RKO (cell line): ENCODE results near the gene SLC28A1.

Source experiments
- DNase-seq: peaks from one replicate; pipeline ENCODE4 v3.0.0-alpha.2; 2016; ENCODE audit warnings: low spot score

Gene SLC28A1

DNA sequence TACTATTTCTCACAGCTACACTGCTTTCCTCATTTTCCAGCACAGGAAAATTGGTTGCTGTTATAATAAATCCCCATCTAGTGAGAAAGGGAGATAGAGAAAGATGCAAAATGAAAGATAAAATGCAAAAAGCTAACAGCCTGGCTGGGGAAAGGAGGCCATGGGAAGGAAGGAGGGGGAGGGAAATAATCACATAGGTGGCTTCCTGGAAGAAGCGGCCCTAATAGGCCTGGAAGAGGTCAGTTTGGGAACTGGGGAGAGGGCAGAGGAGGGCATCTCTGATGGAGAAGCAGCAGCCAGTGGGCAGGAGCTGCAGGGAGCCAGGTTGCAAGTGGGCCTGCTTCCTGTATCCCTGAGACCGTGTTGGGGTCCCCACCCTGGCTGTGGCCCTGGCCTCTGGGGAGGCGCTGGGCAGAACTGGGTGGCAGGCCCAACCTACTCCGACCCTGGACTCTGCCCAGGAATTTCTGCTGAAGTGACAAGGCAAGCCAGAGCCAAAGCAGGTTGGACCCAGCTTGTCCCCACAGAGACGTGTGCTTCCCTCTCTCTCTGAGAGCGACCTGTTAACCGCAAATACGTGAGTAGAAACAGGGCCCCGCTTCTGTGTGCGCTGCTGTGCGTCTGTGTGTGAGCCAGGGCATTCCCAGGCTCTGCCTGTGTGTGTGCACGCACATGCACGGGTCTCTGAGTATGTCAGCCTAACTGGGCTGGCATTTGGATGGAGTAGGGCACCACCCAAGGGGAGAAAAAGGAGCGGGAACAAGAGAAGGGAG lies 1.9 kb downstream of the SLC28A1 start:
- no peak for DNase-seq

- no peak for DNase-seq
Measured at GRCh38 chr15:84886984-84887299, 2.5 kb downstream of the SLC28A1 start.

DNA sequence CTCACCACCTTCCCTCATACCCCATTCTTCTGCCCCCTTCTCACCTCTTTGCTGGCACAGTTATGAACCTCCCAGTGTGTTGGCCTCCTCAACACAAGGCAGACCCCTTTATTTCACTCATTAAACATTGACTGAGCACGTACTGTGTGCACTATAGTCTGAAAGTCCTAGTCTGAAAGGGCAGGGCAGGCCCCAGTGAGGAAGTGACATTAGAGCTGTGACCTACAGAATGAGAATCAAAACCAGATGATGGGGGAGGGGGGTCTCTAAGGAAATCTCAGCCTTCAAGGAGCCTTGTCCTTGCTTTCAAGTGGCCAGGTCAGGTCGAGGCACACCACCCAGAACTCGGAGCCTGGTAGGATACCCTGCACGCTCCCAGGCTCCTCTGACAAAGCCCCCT lies 3.5 kb downstream of the SLC28A1 start:
- DNase-seq = no peak

GRCh38 chr15:84888639-84889038 lies 4.2 kb downstream of the SLC28A1 start:
- no peak for DNase-seq

- DNase-seq = no peak
Measured at GRCh38 chr15:84889313-84889990, 5.0 kb downstream of the SLC28A1 start.

DNA sequence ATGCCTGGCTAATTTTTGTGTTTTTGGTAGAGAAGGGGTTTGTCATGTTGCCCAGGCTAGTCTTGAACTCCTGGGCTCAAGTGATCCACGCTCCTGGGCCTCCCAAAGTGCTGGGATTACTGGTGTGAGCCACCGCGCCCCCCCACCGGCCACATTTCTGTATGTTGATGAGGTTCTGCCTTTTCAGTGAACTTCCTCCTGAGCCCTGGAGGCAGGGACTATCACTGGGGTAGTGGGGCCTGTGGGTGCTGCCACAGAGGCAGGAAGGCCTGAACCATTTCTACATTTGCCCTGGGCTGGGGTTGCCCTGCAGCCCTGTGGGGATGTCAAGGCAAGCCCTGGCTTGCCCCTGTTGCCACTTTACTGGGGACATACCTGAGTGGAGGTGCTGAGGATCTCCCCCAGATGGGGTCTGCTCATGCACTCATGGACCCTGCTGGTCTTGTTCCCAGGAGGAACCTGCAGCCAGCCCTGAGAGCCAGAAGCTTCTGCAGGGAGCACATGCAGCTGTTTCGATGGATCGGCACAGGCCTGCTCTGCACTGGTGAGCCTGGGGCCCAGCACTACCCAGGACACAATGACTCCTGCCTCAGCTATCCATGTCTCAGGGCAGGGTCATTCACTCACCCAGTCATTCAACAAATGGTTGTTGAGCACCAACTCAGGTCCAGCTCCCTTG lies 5.7 kb downstream of the SLC28A1 start:
- DNase-seq = no peak

- no peak for DNase-seq
Measured at GRCh38 chr15:84890670-84891162, 6.3 kb downstream of the SLC28A1 start.

DNA sequence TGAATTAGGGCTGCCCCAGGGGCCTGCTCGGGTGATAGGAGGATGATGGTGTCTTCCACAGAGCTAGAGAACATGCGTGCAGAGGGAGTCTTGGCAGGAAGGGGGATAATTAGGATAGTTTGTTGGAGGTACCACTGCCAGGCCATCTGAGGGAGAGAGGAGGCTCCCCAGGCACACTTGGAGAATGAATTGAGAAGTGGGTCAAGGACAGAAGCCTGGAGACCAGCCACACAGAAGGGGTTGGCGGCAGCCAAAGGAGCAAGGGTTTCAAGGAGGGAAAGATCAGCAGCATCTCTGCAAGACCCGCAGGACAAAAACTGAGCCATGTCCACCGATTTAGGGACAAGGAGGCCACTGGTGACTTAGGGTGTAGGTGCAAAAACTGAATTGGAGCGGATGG lies 6.9 kb downstream of the SLC28A1 start:
- DNase-seq = no peak

- no peak for DNase-seq
Measured at GRCh38 chr15:84892786-84893307, 8.4 kb downstream of the SLC28A1 start.

GRCh38 chr15:84893607-84894006 lies 9.1 kb downstream of the SLC28A1 start:
- DNase-seq = no peak

GRCh38 chr15:84894736-84895425 lies 10.4 kb downstream of the SLC28A1 start:
- no peak for DNase-seq

- DNase-seq = no peak
Measured at GRCh38 chr15:84898761-84899160, 14.3 kb downstream of the SLC28A1 start.

DNA sequence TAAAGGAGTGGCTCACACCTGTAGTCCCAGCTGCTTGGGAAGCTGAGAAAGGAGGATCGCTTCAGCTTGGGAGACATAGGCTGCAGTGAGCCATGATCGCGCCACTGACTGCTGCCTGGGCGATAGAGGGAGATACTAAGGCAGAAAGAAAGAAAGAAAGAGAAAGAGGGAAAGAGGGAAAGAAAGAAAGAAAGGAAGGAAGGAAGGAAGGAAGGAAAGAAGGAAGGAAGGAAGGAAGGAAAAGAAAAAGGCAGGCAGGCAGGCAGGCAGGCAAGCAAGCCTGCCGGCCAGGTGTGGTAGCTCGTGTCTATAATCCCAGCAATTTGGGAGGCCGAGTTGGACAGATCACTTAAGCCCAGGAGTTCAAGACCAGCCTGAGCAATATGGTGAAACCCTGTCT lies 15.3 kb downstream of the SLC28A1 start:
- DNase-seq = no peak

GRCh38 chr15:84901540-84901939 lies 17.1 kb downstream of the SLC28A1 start:
- no peak for DNase-seq

- no peak for DNase-seq
Measured at GRCh38 chr15:84903751-84904150, 19.3 kb downstream of the SLC28A1 start.

DNA sequence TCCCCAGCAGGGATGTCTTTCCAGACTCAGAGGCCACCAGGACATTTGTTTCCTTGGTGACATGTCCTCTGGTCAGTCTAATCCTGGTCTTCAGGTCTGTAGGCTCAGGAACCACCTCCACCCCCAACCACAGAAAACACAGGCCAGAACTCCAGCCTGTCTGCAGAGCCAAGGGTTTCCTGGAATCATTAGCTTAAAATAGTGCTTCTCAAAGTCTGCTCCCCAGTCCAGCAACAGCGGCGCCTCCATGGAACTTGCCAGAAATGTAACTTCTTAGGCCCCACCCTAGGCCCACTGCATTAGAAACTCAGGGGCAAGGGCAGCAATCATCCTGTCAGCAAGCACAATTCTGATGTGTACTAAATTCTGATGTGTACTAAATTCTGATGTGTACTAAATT lies 20.0 kb downstream of the SLC28A1 start:
- no peak for DNase-seq

DNA sequence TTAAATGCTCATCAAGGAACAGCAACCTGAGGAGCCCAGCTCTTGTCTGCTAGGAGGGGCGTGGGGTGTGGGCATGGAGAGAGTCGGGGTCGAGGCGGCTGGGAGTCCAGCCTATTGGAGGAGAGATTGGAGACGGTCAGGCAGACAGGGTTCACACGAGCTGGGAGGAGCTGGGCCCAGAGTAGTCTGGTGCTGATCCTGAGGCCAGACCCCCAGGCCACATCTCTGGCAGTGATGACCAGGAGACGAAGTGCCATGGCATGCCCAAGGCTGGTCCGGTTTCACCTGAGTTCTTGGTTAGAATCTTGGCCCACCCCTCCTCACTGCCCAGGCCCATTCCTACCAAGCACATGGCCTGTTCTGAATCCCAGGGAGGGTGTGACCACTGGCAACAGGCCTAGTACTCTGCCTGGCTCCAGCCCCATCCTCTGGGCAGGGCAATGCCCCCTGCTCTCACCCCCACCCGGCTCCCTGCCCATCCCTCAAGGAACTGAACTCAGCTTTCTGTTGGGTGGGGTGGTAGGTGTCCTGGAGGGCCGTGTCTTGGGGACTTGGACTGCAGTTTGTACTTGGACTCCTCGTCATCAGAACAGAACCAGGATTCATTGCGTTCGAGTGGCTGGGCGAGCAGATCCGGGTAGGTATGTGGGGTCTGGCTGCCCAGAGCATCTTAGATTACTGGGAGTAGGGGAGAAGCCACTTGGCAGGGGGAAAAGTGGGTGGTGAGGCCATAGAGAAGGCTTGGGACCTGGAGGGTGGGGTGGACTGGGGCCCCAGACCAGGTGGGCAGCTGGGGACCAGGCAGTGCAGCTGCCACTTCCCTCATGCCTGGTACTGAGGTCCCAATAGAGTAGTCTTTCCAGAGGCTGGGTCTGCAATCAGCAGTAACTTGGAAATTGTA lies 20.8 kb downstream of the SLC28A1 start:
- DNase-seq = no peak

- no peak for DNase-seq
Measured at GRCh38 chr15:84907731-84908130, 23.3 kb downstream of the SLC28A1 start.

DNA sequence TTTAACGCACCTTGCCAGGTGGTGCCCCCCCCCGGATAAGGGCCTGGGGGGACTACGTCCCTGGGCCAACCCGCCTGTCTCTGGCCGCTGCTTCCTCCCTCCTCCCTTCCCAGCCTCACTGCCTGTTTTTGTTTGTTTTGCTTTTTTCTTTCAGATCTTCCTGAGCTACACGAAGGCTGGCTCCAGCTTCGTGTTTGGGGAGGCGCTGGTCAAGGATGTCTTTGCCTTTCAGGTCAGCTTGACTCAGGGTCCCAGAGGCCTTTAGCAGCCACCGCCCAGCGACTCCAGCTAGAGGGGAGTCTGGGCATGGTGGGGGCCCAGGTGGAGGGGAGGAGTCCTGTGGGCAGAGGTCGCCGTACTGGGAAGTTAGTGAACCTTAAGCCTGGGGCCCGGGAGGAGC lies 24.1 kb downstream of the SLC28A1 start:
- no peak for DNase-seq

DNA sequence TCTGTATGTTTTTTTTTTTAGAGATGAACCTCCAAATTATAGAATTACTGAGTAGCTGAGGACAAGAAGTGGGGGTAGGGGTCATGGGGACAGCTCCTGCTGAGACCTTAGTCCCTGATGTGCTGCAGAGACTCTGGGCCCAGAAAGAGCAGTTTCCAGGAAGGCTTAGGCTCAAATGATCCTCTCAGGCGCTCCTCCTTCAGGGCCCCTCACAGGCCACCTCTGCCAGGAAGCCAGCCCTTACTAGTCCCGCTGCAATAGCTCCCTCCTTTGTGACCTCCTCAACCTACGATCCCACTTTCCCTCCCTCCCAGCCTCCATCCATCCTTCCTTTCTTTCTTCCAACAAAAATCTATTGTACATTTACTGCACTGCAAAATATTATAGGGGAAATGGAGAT lies 24.6 kb downstream of the SLC28A1 start:
- DNase-seq = no peak

GRCh38 chr15:84909782-84910181 lies 25.3 kb downstream of the SLC28A1 start:
- DNase-seq = no peak
